Glutamatergic neuron (in vitro differentiated cells): ENCODE data around the gene TPRN. TPM values are rescaled to one million over a fixed set of nuclear protein-coding genes. Genes with fewer than 3 reads are reported as not detected.
A peak's percentile ranks its signal among the peaks of the same experiment; 100 is the strongest.

Experiments
- DNase-seq: peaks from one replicate; pipeline ENCODE4 v3.0.0; 2022
- H3K27ac Mint-ChIP-seq: one replicate; pipeline ENCODE4 v1.8.0; 2020; ENCODE audit warnings: mild to moderate bottlenecking, mixed read lengths, inconsistent platforms; ENCODE audit not compliant: unreplicated experiment
- H3K27me3 Mint-ChIP-seq: one replicate; pipeline ENCODE4 v1.8.0; 2020; ENCODE audit warnings: mild to moderate bottlenecking, moderate library complexity, mixed read lengths, inconsistent platforms; ENCODE audit not compliant: unreplicated experiment
- H3K36me3 Mint-ChIP-seq: one replicate; pipeline ENCODE4 v1.8.0; 2020; ENCODE audit warnings: mild to moderate bottlenecking, mixed read lengths, inconsistent platforms; ENCODE audit not compliant: unreplicated experiment
- H3K4me1 Mint-ChIP-seq: one replicate; pipeline ENCODE4 v1.8.0; 2020; ENCODE audit warnings: mild to moderate bottlenecking, low read depth, mixed read lengths, inconsistent platforms; ENCODE audit not compliant: unreplicated experiment
- H3K4me3 Mint-ChIP-seq: one replicate; pipeline ENCODE4 v1.8.0; 2020; ENCODE audit warnings: mild to moderate bottlenecking, mixed read lengths, inconsistent platforms; ENCODE audit not compliant: unreplicated experiment
- H3K9me3 Mint-ChIP-seq: one replicate; pipeline ENCODE4 v1.8.0; 2020; ENCODE audit warnings: mild to moderate bottlenecking, moderate library complexity, mixed read lengths, inconsistent platforms; ENCODE audit not compliant: unreplicated experiment
- CTCF ChIP-seq: fragments of 200-600 bp; sonication (generic); IDR thresholded peaks from one replicate; pipeline ENCODE4 v1.5.0; 2021; ENCODE audit not compliant: partially characterized antibody, unreplicated experiment
- total RNA-seq: library from RNA; stranded (reverse); fragmentation: NEBNext Ultra II Directional; extraction: Animal tissue kit (Norgen Biotek cat#: 25700); gene quantifications from one replicate; pipeline ENCODE4 v1.2.1, GENCODE V29; 2021; ENCODE audit not compliant: unreplicated experiment

Gene TPRN
- total RNA-seq, 1 donor from 2014 or later, result 9.6 TPM

- H3K9me3 Mint-ChIP-seq, result peaks cover 5% of the 10 kb centered on the region
- peaks cover 5% of the 10 kb centered on the region for H3K27me3 Mint-ChIP-seq
- peak overlapping the region; percentile 82 for H3K27ac Mint-ChIP-seq
- peaks cover 8% of the 10 kb centered on the region for H3K4me1 Mint-ChIP-seq
- H3K36me3 Mint-ChIP-seq, result no peaks in the 10 kb centered on the region
- peak overlapping the region; percentile 86 for H3K4me3 Mint-ChIP-seq
- no peak for DNase-seq
- no peak for TF ChIP-seq CTCF
Observed at GRCh38 chr9:137201205-137201868, 796 bp upstream of the TPRN start.

- H3K9me3 Mint-ChIP-seq, result peaks cover 3% of the 10 kb centered on the region
- H3K27me3 Mint-ChIP-seq, result peaks cover 5% of the 10 kb centered on the region
- peaks cover 7% of the 10 kb centered on the region for H3K4me1 Mint-ChIP-seq
- no peaks in the 10 kb centered on the region for H3K36me3 Mint-ChIP-seq
- no peak overlapping the region for H3K27ac Mint-ChIP-seq
- peak; percentile 39 for DNase-seq
- peak overlapping the region; percentile 81 for H3K4me3 Mint-ChIP-seq
- no peak for TF ChIP-seq CTCF
Observed at GRCh38 chr9:137199411-137200121, 975 bp downstream of the TPRN start.

GRCh38 chr9:137198902-137199283 lies 1.6 kb downstream of the TPRN start:
- Mint-ChIP-seq H3K9me3 (peaks cover 3% of the 10 kb centered on the region), H3K36me3 (no peaks in the 10 kb centered on the region), H3K27ac (no peak overlapping the region), H3K4me1 (peaks cover 4% of the 10 kb centered on the region), H3K4me3 (no peak overlapping the region), H3K27me3 (peaks cover 5% of the 10 kb centered on the region)
- TF ChIP-seq CTCF, result no peak
- DNase-seq, result no peak

GRCh38 chr9:137198051-137198901 lies 2.3 kb downstream of the TPRN start:
- peaks cover 3% of the 10 kb centered on the region for H3K9me3 Mint-ChIP-seq
- no peaks in the 10 kb centered on the region for H3K36me3 Mint-ChIP-seq
- peaks cover 4% of the 10 kb centered on the region for H3K4me1 Mint-ChIP-seq
- DNase-seq, result no peak
- no peak overlapping the region for H3K27ac Mint-ChIP-seq
- no peak overlapping the region for H3K4me3 Mint-ChIP-seq
- no peak for TF ChIP-seq CTCF
- H3K27me3 Mint-ChIP-seq, result peaks cover 5% of the 10 kb centered on the region
